SK-N-SH (cell line): ENCODE results near the gene ARID1B. TPM values are rescaled to one million over a fixed set of nuclear protein-coding genes. Genes with fewer than 3 reads are reported as not detected.

Experiments used
- CTCF ChIA-PET: fragments of 300-600, 350-600 bp; formaldehyde crosslinking; extraction: SDS; loops from one replicate; lab custom pipeline; 2021; lab: Yijun Ruan, JAX
- POLR2A ChIA-PET: fragments of 350-600 bp; sonication (Branson Sonifier 250); formaldehyde crosslinking; extraction: SDS; loops from one replicate; lab custom pipeline; 2020; ENCODE audit warnings: antibody characterized with exemption, inconsistent platforms; lab: Yijun Ruan, JAX
- DNase-seq: peaks from one replicate; pipeline ENCODE4 v3.0.0; 2012
- H2AFZ ChIP-seq: fragments of 200-600 bp; sonication (generic); 2 replicates; pipeline ENCODE4 v1.8.1; 2016; ENCODE audit warnings: antibody characterized with exemption, mild to moderate bottlenecking, low read depth
- H3F3A ChIP-seq: fragments of 200-600 bp; sonication (generic); replicated peaks from 2 replicates; pipeline ENCODE3; 2016; ENCODE audit warnings: antibody characterized with exemption, mild to moderate bottlenecking; ENCODE audit not compliant: insufficient read depth
- H3K27ac ChIP-seq, 2 experiments: fragments of 200-500 bp in 1 of 2; fragments of 200-600 bp in 1 of 2; sonication (Bioruptor generic) in 1 of 2; sonication (generic), shearing (Covaris generic) in 1 of 2; 2 replicates each; pipeline versions ENCODE4 v1.5.1 to v1.6.1; 2014 to 2016; ENCODE audit warnings: low read depth in 2 of 2, inconsistent platforms in 1 of 2, low read length in 1 of 2, mild to moderate bottlenecking in 1 of 2, mixed read lengths in 1 of 2
- H3K27me3 ChIP-seq: fragments of 200-600 bp; sonication (generic), shearing (Covaris generic); 2 replicates; pipeline ENCODE4 v1.6.1; 2016; ENCODE audit warnings: mixed run types; ENCODE audit not compliant: insufficient read depth
- H3K36me3 ChIP-seq, 2 experiments: fragments of 200-500 bp in 1 of 2; fragments of 200-600 bp in 1 of 2; sonication (Bioruptor generic) in 1 of 2; sonication (generic) in 1 of 2; replicated peaks in 1 of 2; 2 replicates each; pipeline versions ENCODE3 to v1.5.1; 2014 to 2016; ENCODE audit warnings: low read length in 1 of 2, mild to moderate bottlenecking in 1 of 2; ENCODE audit not compliant: insufficient read depth in 2 of 2, control insufficient read depth in 1 of 2
- H3K4me1 ChIP-seq, 2 experiments: fragments of 200-500 bp in 1 of 2; fragments of 200-600 bp in 1 of 2; sonication (Bioruptor generic) in 1 of 2; sonication (generic), shearing (Covaris generic) in 1 of 2; 2 replicates each; pipeline versions ENCODE4 v1.5.1 to v1.6.1; 2014 to 2016; ENCODE audit warnings: low read depth in 1 of 2, low read length in 1 of 2, mixed run types in 1 of 2; ENCODE audit not compliant: insufficient read depth in 2 of 2, control insufficient read depth in 1 of 2
- H3K4me2 ChIP-seq: fragments of 200-600 bp; sonication (generic), shearing (Covaris generic); 2 replicates; pipeline ENCODE4 v1.6.1; 2017; ENCODE audit warnings: mixed run types
- H3K4me3 ChIP-seq, 2 experiments: fragments of 200-500 bp in 1 of 2; fragments of 200-600 bp in 1 of 2; sonication (Bioruptor generic) in 1 of 2; sonication (generic), shearing (Covaris generic) in 1 of 2; 2 replicates each; pipeline versions ENCODE4 v1.5.1 to v1.8.1; 2014 to 2016; ENCODE audit warnings: low read depth in 2 of 2, inconsistent platforms in 1 of 2, low read length in 1 of 2, mild to moderate bottlenecking in 1 of 2, mixed read lengths in 1 of 2, moderate library complexity in 1 of 2
- H3K79me2 ChIP-seq: fragments of 200-600 bp; sonication (generic); 2 replicates; pipeline ENCODE4 v1.8.1; 2017; ENCODE audit warnings: mild to moderate bottlenecking; ENCODE audit not compliant: insufficient read depth
- H3K9ac ChIP-seq: fragments of 200-600 bp; sonication (generic); 2 replicates; pipeline ENCODE4 v1.6.1; 2017; ENCODE audit warnings: mixed run types
- H3K9me2 ChIP-seq: fragments of 200-600 bp; sonication (generic); 2 replicates; pipeline ENCODE4 v1.6.1; 2017; ENCODE audit warnings: mixed run types
- H3K9me3 ChIP-seq: fragments of 200-600 bp; sonication (generic); 2 replicates; pipeline ENCODE4 v1.6.1; 2017; ENCODE audit warnings: mixed run types, mild to moderate bottlenecking, moderate library complexity
- H4K20me1 ChIP-seq: fragments of 200-600 bp; sonication (generic); 2 replicates; pipeline ENCODE4 v1.6.1; 2017; ENCODE audit warnings: mild to moderate bottlenecking, mixed run types; ENCODE audit not compliant: insufficient read depth
- ELF1 ChIP-seq: IDR thresholded peaks from 2 replicates; pipeline ENCODE4 v1.4.0; 2012
- EP300 ChIP-seq, 2 experiments: IDR thresholded peaks; 2 replicates each; pipeline versions ENCODE4 v1.4.0 to v1.6.1; 2012; ENCODE audit warnings: borderline replicate concordance in 1 of 2, low read depth in 1 of 2, low read length in 1 of 2
- EZH2phosphoT487 ChIP-seq: fragments of 200-600 bp; sonication (generic); IDR thresholded peaks from 2 replicates; pipeline ENCODE4 v1.6.1; 2017; ENCODE audit warnings: low read depth, mixed run types, mild to moderate bottlenecking, antibody characterized with exemption, moderate library complexity, borderline replicate concordance
- FOSL2 ChIP-seq: IDR thresholded peaks from 2 replicates; pipeline ENCODE4 v1.4.0; 2012; ENCODE audit warnings: low read depth, mild to moderate bottlenecking, moderate library complexity, borderline replicate concordance
- FOXJ3 ChIP-seq: sonication (generic); formaldehyde crosslinking; IDR thresholded peaks from 2 replicates; pipeline ENCODE4 v1.5.1; 2020; ENCODE audit warnings: mild to moderate bottlenecking, missing genetic modification reagents
- FOXM1 ChIP-seq: IDR thresholded peaks from 2 replicates; pipeline ENCODE4 v1.4.0; 2012; ENCODE audit warnings: low read depth, mild to moderate bottlenecking
- GABPA ChIP-seq: IDR thresholded peaks from 2 replicates; pipeline ENCODE4 v1.4.0; 2012; ENCODE audit warnings: low read depth, mild to moderate bottlenecking
- IRF3 ChIP-seq: fragments of 150-350 bp; IDR thresholded peaks from 2 replicates; pipeline ENCODE4 v1.6.1; 2016; ENCODE audit warnings: mild to moderate bottlenecking, low read depth, low read length
- JUND ChIP-seq: IDR thresholded peaks from 2 replicates; pipeline ENCODE4 v1.4.0; 2012
- NFIC ChIP-seq: IDR thresholded peaks from 2 replicates; pipeline ENCODE4 v1.4.0; 2012; ENCODE audit warnings: borderline replicate concordance
- NRF1 ChIP-seq: IDR thresholded peaks from 2 replicates; pipeline ENCODE4 v1.6.1; 2012; ENCODE audit warnings: low read depth, mild to moderate bottlenecking, low read length
- POLR2AphosphoS5 ChIP-seq: IDR thresholded peaks from 2 replicates; pipeline ENCODE4 v1.6.1; 2012; ENCODE audit warnings: low read depth, low read length
- REST ChIP-seq: IDR thresholded peaks from 2 replicates; pipeline ENCODE4 v1.6.1; 2012; ENCODE audit warnings: mild to moderate bottlenecking, low read depth, low read length, moderate library complexity
- RXRA ChIP-seq: IDR thresholded peaks from 2 replicates; pipeline ENCODE4 v1.4.0; 2012; ENCODE audit warnings: low read depth, mild to moderate bottlenecking, borderline replicate concordance
- TCF12 ChIP-seq: IDR thresholded peaks from 2 replicates; pipeline ENCODE4 v1.4.0; 2012
- TEAD4 ChIP-seq: IDR thresholded peaks from 2 replicates; pipeline ENCODE4 v1.4.0; 2012; ENCODE audit warnings: mild to moderate bottlenecking, borderline replicate concordance; ENCODE audit not compliant: insufficient read depth
- USF1 ChIP-seq: IDR thresholded peaks from 2 replicates; pipeline ENCODE4 v1.4.0; 2012; ENCODE audit warnings: low read depth, borderline replicate concordance
- ZBTB33 ChIP-seq: IDR thresholded peaks from 2 replicates; pipeline ENCODE4 v1.4.0; 2012; ENCODE audit warnings: low read depth, borderline replicate concordance
- WGBS: methylation state at CpG from one replicate; pipeline ENCODE4 v1.1.6; 2017; ENCODE audit warnings: low lambda C conversion rate; 5-methylcytosine and 5-hydroxymethylcytosine counted together
- polyA plus RNA-seq, 3 experiments: library from polyadenylated mRNA; depleted of rRNA; stranded (reverse); fragments of >200 nt; gene quantifications; 2 replicates each; pipeline ENCODE4 v1.2.3, GENCODE V29; 2012
- TF ChIP-seq, protein P1 (sequence below): fragments of 150-350 bp; IDR thresholded peaks from 2 replicates; pipeline ENCODE4 v1.6.1; 2017; ENCODE audit warnings: antibody characterized with exemption, low read length, low read depth, borderline replicate concordance
- TF ChIP-seq, protein P2 (sequence below): fragments of 200-600 bp; sonication (generic); IDR thresholded peaks from 2 replicates; pipeline ENCODE4 v1.6.1; 2017; ENCODE audit warnings: antibody characterized with exemption, mild to moderate bottlenecking, moderate library complexity

Gene ARID1B
- polyA plus RNA-seq, 1 of the 3 experiments (the other 2 are of a cell fraction) = 13.6 TPM

- WGBS = 97% methylated on average over 2 of the region's 2 CpGs
- peaks cover 14% of the 10 kb centered on the region for H3F3A ChIP-seq
- no peak overlapping the region for H3K9ac ChIP-seq
- no peaks in the 10 kb centered on the region for H3K9me2 ChIP-seq
- H3K9me3 ChIP-seq = no peaks in the 10 kb centered on the region
- no peaks in the 10 kb centered on the region for H3K27me3 ChIP-seq
- H4K20me1 ChIP-seq = peaks cover 62% of the 10 kb centered on the region
- no peak overlapping the region for H2AFZ ChIP-seq
- H3K4me1 ChIP-seq = peaks cover 0 to 30% of the 10 kb centered on the region in 2 experiments; a peak in 3 of 4 replicates
- CTCF ChIA-PET = interaction anchor here (0.9 to 1.5 kb wide), 4 partner anchors 28 to 343 kb away, joined by 3 to 4 read pairs (median 3); partner anchors contain the start of gene TMEM242
- H3K4me2 ChIP-seq = no peak overlapping the region
- DNase-seq = no peak
- no peak overlapping the region for H3K4me3 ChIP-seq
- H3K79me2 ChIP-seq = peaks cover 98% of the 10 kb centered on the region
- no peaks in the 10 kb centered on the region for H3K36me3 ChIP-seq
- H3K27ac ChIP-seq = peak overlapping the region in 1 of 2 experiments; percentile 39; a peak in 1 of 4 replicates
- POLR2A ChIA-PET = no interaction called here
- TF ChIP-seq ZBTB33 = no peak
- no peak for TF ChIP-seq NFIC
- no peak for TF ChIP-seq USF1
- TF ChIP-seq TEAD4 = no peak
- TF ChIP-seq POLR2AphosphoS5 = no peak
- TF ChIP-seq NRF1 = no peak
- TF ChIP-seq IRF3 = no peak
- TF ChIP-seq, protein P1, sequence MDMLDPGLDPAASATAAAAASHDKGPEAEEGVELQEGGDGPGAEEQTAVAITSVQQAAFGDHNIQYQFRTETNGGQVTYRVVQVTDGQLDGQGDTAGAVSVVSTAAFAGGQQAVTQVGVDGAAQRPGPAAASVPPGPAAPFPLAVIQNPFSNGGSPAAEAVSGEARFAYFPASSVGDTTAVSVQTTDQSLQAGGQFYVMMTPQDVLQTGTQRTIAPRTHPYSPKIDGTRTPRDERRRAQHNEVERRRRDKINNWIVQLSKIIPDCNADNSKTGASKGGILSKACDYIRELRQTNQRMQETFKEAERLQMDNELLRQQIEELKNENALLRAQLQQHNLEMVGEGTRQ = no peak
- no peak for TF ChIP-seq JUND
- no peak for TF ChIP-seq FOXJ3 (CRISPR knock-in tag)
- TF ChIP-seq REST = no peak
- no peak for TF ChIP-seq EP300 (IDR thresholded peaks at IDR 0.05; ENCODE audit: borderline replicate concordance in 1 of 2, low read depth in 1 of 2, low read length in 1 of 2)
- TF ChIP-seq EZH2phosphoT487 = no peak
- TF ChIP-seq RXRA = no peak
- TF ChIP-seq, protein P2, sequence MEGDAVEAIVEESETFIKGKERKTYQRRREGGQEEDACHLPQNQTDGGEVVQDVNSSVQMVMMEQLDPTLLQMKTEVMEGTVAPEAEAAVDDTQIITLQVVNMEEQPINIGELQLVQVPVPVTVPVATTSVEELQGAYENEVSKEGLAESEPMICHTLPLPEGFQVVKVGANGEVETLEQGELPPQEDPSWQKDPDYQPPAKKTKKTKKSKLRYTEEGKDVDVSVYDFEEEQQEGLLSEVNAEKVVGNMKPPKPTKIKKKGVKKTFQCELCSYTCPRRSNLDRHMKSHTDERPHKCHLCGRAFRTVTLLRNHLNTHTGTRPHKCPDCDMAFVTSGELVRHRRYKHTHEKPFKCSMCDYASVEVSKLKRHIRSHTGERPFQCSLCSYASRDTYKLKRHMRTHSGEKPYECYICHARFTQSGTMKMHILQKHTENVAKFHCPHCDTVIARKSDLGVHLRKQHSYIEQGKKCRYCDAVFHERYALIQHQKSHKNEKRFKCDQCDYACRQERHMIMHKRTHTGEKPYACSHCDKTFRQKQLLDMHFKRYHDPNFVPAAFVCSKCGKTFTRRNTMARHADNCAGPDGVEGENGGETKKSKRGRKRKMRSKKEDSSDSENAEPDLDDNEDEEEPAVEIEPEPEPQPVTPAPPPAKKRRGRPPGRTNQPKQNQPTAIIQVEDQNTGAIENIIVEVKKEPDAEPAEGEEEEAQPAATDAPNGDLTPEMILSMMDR = no peak
- TF ChIP-seq GABPA = no peak
- TF ChIP-seq FOSL2 = no peak
- no peak for TF ChIP-seq FOXM1
- no peak for TF ChIP-seq ELF1
- TF ChIP-seq TCF12 = no peak
Measured at GRCh38 chr6:156980948-156981347, 203.8 kb downstream of the ARID1B start.
